ENCODE data around the gene ANGPTL4.
"Not testable (repeated sequence)": the region's sequence is repeated elsewhere in the genome, so short reads cannot be mapped to it uniquely, and the experiment has no call there.

ANGPTL4 gene

GRCh38 chr19:8363803-8364771 lies at the start of gene ANGPTL4:
Gene ANGPTL4, plus strand, starts transcription at chr19:8364155. Its CDS starts 167 bp downstream, at chr19:8364322.
- DNase-seq (ENCODE audit: low read depth) = peak; percentile 24

- not testable (repeated sequence) for DNase-seq (ENCODE audit: low read depth)
Observed at GRCh38 chr19:8314981-8315640, 48.8 kb upstream of the ANGPTL4 start.

GRCh38 chr19:8316351-8317125 lies 47.4 kb upstream of the ANGPTL4 start:
- no peak for DNase-seq (ENCODE audit: low read depth)

GRCh38 chr19:8318835-8319234 lies 45.1 kb upstream of the ANGPTL4 start:
- DNase-seq (ENCODE audit: low read depth) = not testable (repeated sequence)

GRCh38 chr19:8319807-8320520 lies 44.0 kb upstream of the ANGPTL4 start:
- no peak for DNase-seq (ENCODE audit: low read depth)

GRCh38 chr19:8320564-8321066 lies 43.3 kb upstream of the ANGPTL4 start:
- DNase-seq (ENCODE audit: low read depth) = no peak

GRCh38 chr19:8321067-8321985 lies 42.6 kb upstream of the ANGPTL4 start, which contains the start of the genes NDUFA7 and RPS28:
Gene NDUFA7, minus strand, starts transcription at chr19:8321375. Its CDS starts 17 bp downstream, at chr19:8321358.
Gene RPS28, plus strand, starts transcription at chr19:8321496. Its CDS starts 35 bp downstream, at chr19:8321531.
- DNase-seq (ENCODE audit: low read depth) = peak; percentile 96

- DNase-seq (ENCODE audit: low read depth) = no peak
Observed at GRCh38 chr19:8321986-8322637, 41.8 kb upstream of the ANGPTL4 start.

- no peak for DNase-seq (ENCODE audit: low read depth)
Observed at GRCh38 chr19:8322638-8322997, 41.3 kb upstream of the ANGPTL4 start.

- DNase-seq (ENCODE audit: low read depth) = no peak
Observed at GRCh38 chr19:8323781-8324185, 40.2 kb upstream of the ANGPTL4 start.

- no peak for DNase-seq (ENCODE audit: low read depth)
Observed at GRCh38 chr19:8324186-8325050, 39.5 kb upstream of the ANGPTL4 start.

- DNase-seq (ENCODE audit: low read depth) = no peak
Observed at GRCh38 chr19:8325454-8325853, 38.5 kb upstream of the ANGPTL4 start.

GRCh38 chr19:8329996-8330395 lies 34.0 kb upstream of the ANGPTL4 start:
- DNase-seq (ENCODE audit: low read depth) = no peak

GRCh38 chr19:8331263-8331845 lies 32.6 kb upstream of the ANGPTL4 start:
- no peak for DNase-seq (ENCODE audit: low read depth)

- no peak for DNase-seq (ENCODE audit: low read depth)
Observed at GRCh38 chr19:8332976-8333766, 30.8 kb upstream of the ANGPTL4 start.

- DNase-seq (ENCODE audit: low read depth) = no peak
Observed at GRCh38 chr19:8333767-8334457, 30.0 kb upstream of the ANGPTL4 start.

Measured in activated T-cell treated with anti-CD3 and anti-CD28 coated beads for 1 hour (primary cell).